Adrenal gland (tissue), 5 donors: ENCODE measurements around the gene ZC3H12A.

ENCODE experiments used
- CTCF ChIP-seq, 6 experiments: fragments of 450-650 bp in 4 of 6; fragments of 200-600 bp in 2 of 6; sonication (generic) in 1 of 6; IDR thresholded peaks; 1 replicate in 5 of 6; 2 replicates in 1 of 6; pipeline versions ENCODE4 v1.5.1 to v1.8.0; 2016 to 2021; ENCODE audit warnings: antibody characterized with exemption in 6 of 6, mild to moderate bottlenecking in 2 of 6, moderate library complexity in 1 of 6
- POLR2A ChIP-seq, 2 donors: fragments of 450-650 bp; IDR thresholded peaks; one replicate each; pipeline ENCODE4 v1.6.1; 2017; ENCODE audit warnings: antibody characterized with exemption in 2 of 2, mild to moderate bottlenecking in 2 of 2, moderate library complexity in 1 of 2
- donor health status: DM: no; HTN: no; CAD: no.

GRCh38 chr1:37487619-37487984, 13.2 kb downstream of the ZC3H12A start:
- TF ChIP-seq POLR2A (IDR thresholded peaks at IDR 0.05) (no peak), CTCF (IDR thresholded peaks at IDR 0.05) (peak in 1 of 6 experiments; percentile 0)
